K562 (cell line): Measurements from ENCODE around the gene MRPL38. TPM values are rescaled to one million over a fixed set of nuclear protein-coding genes. Genes with fewer than 3 reads are reported as not detected.

ENCODE experiments used
- ATF4 ChIP-seq: fragments of 450-650 bp; formaldehyde crosslinking; IDR thresholded peaks from 2 replicates; pipeline ENCODE4 v1.4.0; 2022; ENCODE audit warnings: mild to moderate bottlenecking, moderate library complexity
- BHLHE40 ChIP-seq: IDR thresholded peaks from 2 replicates; pipeline ENCODE4 v1.6.1; 2011; ENCODE audit warnings: low read length, improper control_type of control experiment
- ETV6 ChIP-seq, 3 experiments: fragments of 150-350 bp in 1 of 3; sonication (generic) in 1 of 3; formaldehyde crosslinking in 1 of 3; IDR thresholded peaks; 2 replicates each; pipeline versions ENCODE4 v1.6.1 to v1.8.0; 2014 to 2022; ENCODE audit warnings: borderline replicate concordance in 2 of 3, low read depth in 2 of 3, antibody characterized with exemption in 1 of 3, low read length in 1 of 3, mild to moderate bottlenecking in 1 of 3, missing genetic modification reagents in 1 of 3
- JUN ChIP-seq, 2 experiments: sonication (generic) in 1 of 2; formaldehyde crosslinking in 1 of 2; IDR thresholded peaks; 2 replicates each; pipeline versions ENCODE4 v1.6.1 to v1.8.0; 2012 to 2022; ENCODE audit warnings: borderline replicate concordance in 2 of 2, mild to moderate bottlenecking in 2 of 2, improper control_type of control experiment in 1 of 2, low read depth in 1 of 2, low read length in 1 of 2, missing genetic modification reagents in 1 of 2
- NCOA6 ChIP-seq: fragments of 450-650 bp; IDR thresholded peaks from 2 replicates; pipeline ENCODE4 v1.6.1; 2017; ENCODE audit warnings: mild to moderate bottlenecking
- TCFL5 ChIP-seq: fragments of 250-450 bp; sonication (Bioruptor Pico); conservative IDR thresholded peaks from 2 replicates; pipeline ENCODE4 v1.6.1; 2021; ENCODE audit warnings: mild to moderate bottlenecking, moderate library complexity, matching md5 sums
- ZBTB34 ChIP-seq: fragments of 250-450 bp; sonication (Bioruptor Pico); IDR thresholded peaks from 2 replicates; pipeline ENCODE4 v1.8.0; 2021; ENCODE audit warnings: mild to moderate bottlenecking, moderate library complexity
- ZNF239 ChIP-seq: fragments of 250-450 bp; sonication (Bioruptor Pico); IDR thresholded peaks from 2 replicates; pipeline ENCODE4 v1.4.0; 2020; ENCODE audit warnings: mild to moderate bottlenecking
- polyA plus RNA-seq, 8 experiments: library from polyadenylated mRNA; depleted of rRNA in 4 of 8; stranded (reverse) in 5 of 8; unstranded in 3 of 8; fragments of >200 nt; fragmentation: Nextera tagmentation in 2 of 8; fragmentation: Illumina TruSeq in 1 of 8; extraction: Ambion mirVana in 2 of 8; extraction: Trizol in 1 of 8; gene quantifications; 2 replicates each; pipeline versions ENCODE4 v1.2.1 to v1.2.3, GENCODE V29; 2011 to 2014; ENCODE audit warnings: inconsistent platforms in 1 of 8, missing spikeins in 1 of 8
- total RNA-seq, 7 experiments: library from RNA; depleted of rRNA in 6 of 7; stranded (reverse); fragments of >200 nt in 6 of 7; fragmentation: Illumina TruSeq in 2 of 7; extraction: Trizol in 2 of 7; gene quantifications; 2 replicates each; pipeline versions ENCODE4 v1.2.1 to v1.2.3, GENCODE V29; 2011 to 2021; ENCODE audit warnings: low replicate concordance in 1 of 7
- TF ChIP-seq, protein P1 (sequence below), 2 experiments: IDR thresholded peaks; 2 replicates each; pipeline ENCODE4 v1.6.1; 2011; ENCODE audit warnings: borderline replicate concordance in 1 of 2, control low read depth in 1 of 2, low read depth in 1 of 2, low read length in 1 of 2, mild to moderate bottlenecking in 1 of 2, mixed read lengths in 1 of 2, moderate library complexity in 1 of 2; ENCODE audit not compliant: insufficient read depth in 1 of 2, insufficient read length in 1 of 2, poor library complexity in 1 of 2, severe bottlenecking in 1 of 2; ENCODE audit errors: extremely low read depth in 1 of 2
- TF ChIP-seq, protein P2 (sequence below): fragments of 250-450 bp; sonication (Bioruptor Pico); IDR thresholded peaks from 2 replicates; pipeline ENCODE4 v1.4.0; 2020
- TF ChIP-seq, protein P3 (sequence below): sonication (generic); formaldehyde crosslinking; IDR thresholded peaks from 2 replicates; pipeline ENCODE4 v1.8.0; 2022; ENCODE audit warnings: missing genetic modification reagents, mild to moderate bottlenecking, borderline replicate concordance
- TF ChIP-seq, protein P4 (sequence below), 2 experiments: fragments of 450-650 bp in 1 of 2; sonication (generic) in 1 of 2; formaldehyde crosslinking in 1 of 2; IDR thresholded peaks in 1 of 2; conservative IDR thresholded peaks in 1 of 2; 2 replicates each; pipeline versions ENCODE4 v1.6.1 to v1.8.1; 2016 to 2023; ENCODE audit warnings: mild to moderate bottlenecking in 2 of 2, moderate library complexity in 2 of 2, inconsistent platforms in 1 of 2, missing genetic modification reagents in 1 of 2

Gene MRPL38
- total and polyA plus RNA-seq, 9 of the 15 experiments (the other 6 are each of a cell fraction or from before 2014, with no cell fraction given), result 4.5 to 154 (median 48.5) TPM

GRCh38 chr17:75855310-75856061 lies 49.2 kb downstream of the MRPL38 start, which contains the start of gene WBP2 (continued):
- no peak for TF ChIP-seq NCOA6
- TF ChIP-seq ATF4 (CRISPR knock-in tag), result no peak
- peak; percentile 26; the same call in 1 of the 2 replicates for TF ChIP-seq BHLHE40
- TF ChIP-seq ETV6 (IDR thresholded peaks at IDR 0.05; ENCODE audit: borderline replicate concordance in 1 of 2, low read depth in 2 of 2, low read length in 1 of 2), result no peak
- TF ChIP-seq ETV6 (CRISPR knock-in tag; IDR thresholded peaks at IDR 0.05; ENCODE audit: borderline replicate concordance), result no peak
- TF ChIP-seq ZBTB34, result no peak
- TF ChIP-seq, protein P1, sequence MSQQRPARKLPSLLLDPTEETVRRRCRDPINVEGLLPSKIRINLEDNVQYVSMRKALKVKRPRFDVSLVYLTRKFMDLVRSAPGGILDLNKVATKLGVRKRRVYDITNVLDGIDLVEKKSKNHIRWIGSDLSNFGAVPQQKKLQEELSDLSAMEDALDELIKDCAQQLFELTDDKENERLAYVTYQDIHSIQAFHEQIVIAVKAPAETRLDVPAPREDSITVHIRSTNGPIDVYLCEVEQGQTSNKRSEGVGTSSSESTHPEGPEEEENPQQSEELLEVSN (IDR thresholded peaks at IDR 0.05; ENCODE audit: borderline replicate concordance in 1 of 2, extremely low read depth in 1 of 2, insufficient read depth in 1 of 2, insufficient read length in 1 of 2, low read depth in 1 of 2, low read length in 1 of 2, poor library complexity in 1 of 2, severe bottlenecking in 1 of 2), result peak; percentile 66 to 70
- no peak for TF ChIP-seq ZNF239 (CRISPR knock-in tag)
- TF ChIP-seq, protein P2, sequence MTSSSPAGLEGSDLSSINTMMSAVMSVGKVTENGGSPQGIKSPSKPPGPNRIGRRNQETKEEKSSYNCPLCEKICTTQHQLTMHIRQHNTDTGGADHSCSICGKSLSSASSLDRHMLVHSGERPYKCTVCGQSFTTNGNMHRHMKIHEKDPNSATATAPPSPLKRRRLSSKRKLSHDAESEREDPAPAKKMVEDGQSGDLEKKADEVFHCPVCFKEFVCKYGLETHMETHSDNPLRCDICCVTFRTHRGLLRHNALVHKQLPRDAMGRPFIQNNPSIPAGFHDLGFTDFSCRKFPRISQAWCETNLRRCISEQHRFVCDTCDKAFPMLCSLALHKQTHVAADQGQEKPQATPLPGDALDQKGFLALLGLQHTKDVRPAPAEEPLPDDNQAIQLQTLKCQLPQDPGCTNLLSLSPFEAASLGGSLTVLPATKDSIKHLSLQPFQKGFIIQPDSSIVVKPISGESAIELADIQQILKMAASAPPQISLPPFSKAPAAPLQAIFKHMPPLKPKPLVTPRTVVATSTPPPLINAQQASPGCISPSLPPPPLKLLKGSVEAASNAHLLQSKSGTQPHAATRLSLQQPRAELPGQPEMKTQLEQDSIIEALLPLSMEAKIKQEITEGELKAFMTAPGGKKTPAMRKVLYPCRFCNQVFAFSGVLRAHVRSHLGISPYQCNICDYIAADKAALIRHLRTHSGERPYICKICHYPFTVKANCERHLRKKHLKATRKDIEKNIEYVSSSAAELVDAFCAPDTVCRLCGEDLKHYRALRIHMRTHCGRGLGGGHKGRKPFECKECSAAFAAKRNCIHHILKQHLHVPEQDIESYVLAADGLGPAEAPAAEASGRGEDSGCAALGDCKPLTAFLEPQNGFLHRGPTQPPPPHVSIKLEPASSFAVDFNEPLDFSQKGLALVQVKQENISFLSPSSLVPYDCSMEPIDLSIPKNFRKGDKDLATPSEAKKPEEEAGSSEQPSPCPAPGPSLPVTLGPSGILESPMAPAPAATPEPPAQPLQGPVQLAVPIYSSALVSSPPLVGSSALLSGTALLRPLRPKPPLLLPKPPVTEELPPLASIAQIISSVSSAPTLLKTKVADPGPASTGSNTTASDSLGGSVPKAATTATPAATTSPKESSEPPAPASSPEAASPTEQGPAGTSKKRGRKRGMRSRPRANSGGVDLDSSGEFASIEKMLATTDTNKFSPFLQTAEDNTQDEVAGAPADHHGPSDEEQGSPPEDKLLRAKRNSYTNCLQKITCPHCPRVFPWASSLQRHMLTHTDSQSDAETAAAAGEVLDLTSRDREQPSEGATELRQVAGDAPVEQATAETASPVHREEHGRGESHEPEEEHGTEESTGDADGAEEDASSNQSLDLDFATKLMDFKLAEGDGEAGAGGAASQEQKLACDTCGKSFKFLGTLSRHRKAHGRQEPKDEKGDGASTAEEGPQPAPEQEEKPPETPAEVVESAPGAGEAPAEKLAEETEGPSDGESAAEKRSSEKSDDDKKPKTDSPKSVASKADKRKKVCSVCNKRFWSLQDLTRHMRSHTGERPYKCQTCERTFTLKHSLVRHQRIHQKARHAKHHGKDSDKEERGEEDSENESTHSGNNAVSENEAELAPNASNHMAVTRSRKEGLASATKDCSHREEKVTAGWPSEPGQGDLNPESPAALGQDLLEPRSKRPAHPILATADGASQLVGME (CRISPR knock-in tag), result peak; percentile 85; the same call in 1 of the 2 replicates
- TF ChIP-seq, protein P3, sequence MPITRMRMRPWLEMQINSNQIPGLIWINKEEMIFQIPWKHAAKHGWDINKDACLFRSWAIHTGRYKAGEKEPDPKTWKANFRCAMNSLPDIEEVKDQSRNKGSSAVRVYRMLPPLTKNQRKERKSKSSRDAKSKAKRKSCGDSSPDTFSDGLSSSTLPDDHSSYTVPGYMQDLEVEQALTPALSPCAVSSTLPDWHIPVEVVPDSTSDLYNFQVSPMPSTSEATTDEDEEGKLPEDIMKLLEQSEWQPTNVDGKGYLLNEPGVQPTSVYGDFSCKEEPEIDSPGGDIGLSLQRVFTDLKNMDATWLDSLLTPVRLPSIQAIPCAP (CRISPR knock-in tag), result no peak
- peak; percentile 58; the same call in 1 of the 2 replicates for TF ChIP-seq JUN (IDR thresholded peaks at IDR 0.05; ENCODE audit: borderline replicate concordance, low read depth, low read length)
- peak; percentile 95 for TF ChIP-seq JUN (CRISPR knock-in tag; IDR thresholded peaks at IDR 0.05; ENCODE audit: borderline replicate concordance)
- TF ChIP-seq, protein P4, sequence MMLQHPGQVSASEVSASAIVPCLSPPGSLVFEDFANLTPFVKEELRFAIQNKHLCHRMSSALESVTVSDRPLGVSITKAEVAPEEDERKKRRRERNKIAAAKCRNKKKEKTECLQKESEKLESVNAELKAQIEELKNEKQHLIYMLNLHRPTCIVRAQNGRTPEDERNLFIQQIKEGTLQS (IDR thresholded peaks at IDR 0.05), result peak; percentile 27; the same call in 1 of the 2 replicates
- TF ChIP-seq, protein P4 (CRISPR knock-in tag; conservative IDR thresholded peaks at IDR 0.05), result 0 out of 2 replicates have a peak, but pooled peaks have one; percentile 43
- TF ChIP-seq TCFL5 (CRISPR knock-in tag), result no peak
